Omental fat pad (tissue), 4 donors: ENCODE measurements around the gene NDUFB7. TPM values are rescaled to one million over a fixed set of nuclear protein-coding genes. Genes with fewer than 3 reads are reported as not detected.
"Not testable (repeated sequence)": the region's sequence is repeated elsewhere in the genome, so short reads cannot be mapped to it uniquely, and the experiment has no call there.

Experiments used
- ATAC-seq: fragments of 150-250 bp; one replicate; pipeline ENCODE4 v1.9.1; 2016; ENCODE audit warnings: mild to moderate bottlenecking, moderate library complexity; ENCODE audit not compliant: low FRiP score
- DNase-seq: peaks from one replicate; pipeline ENCODE4 v3.0.0-alpha.2; 2019; ENCODE audit warnings: low spot score
- total RNA-seq, 4 donors: library from RNA; depleted of rRNA; stranded (reverse); fragments of >200 nt; gene quantifications; one replicate each; pipeline ENCODE4 v1.1.0, GENCODE V29; 2016
- TF ChIP-seq, protein P1 (sequence below), 3 donors: fragments of 450-650 bp; IDR thresholded peaks; one replicate each; pipeline ENCODE4 v1.5.1; 2016 to 2017; ENCODE audit warnings: antibody characterized with exemption in 3 of 3, mild to moderate bottlenecking in 3 of 3, moderate library complexity in 2 of 3

Gene NDUFB7
- total RNA-seq, 4 donors from 2014 or later = 194 to 357 (median 322) TPM

DNA sequence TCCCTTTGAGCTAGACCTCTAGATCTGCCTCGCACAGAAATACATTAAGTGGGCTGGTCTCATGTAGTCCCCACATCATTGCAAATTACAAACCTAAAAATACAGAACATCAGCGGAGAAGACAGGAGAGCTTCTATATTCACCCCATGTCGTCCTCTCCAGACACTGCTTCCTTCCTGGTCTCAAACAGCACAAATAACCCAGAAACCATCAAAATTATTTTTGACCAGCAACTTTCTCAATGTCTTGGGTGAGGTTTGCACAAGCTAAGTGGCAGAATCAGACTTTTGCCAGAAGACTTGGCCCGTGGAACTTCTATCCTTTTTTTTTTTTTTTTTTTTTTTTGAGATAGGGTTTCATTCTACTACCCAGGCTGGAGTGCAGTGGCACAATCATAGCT, 39.2 kb upstream of the NDUFB7 start:
- TF ChIP-seq, protein P1, sequence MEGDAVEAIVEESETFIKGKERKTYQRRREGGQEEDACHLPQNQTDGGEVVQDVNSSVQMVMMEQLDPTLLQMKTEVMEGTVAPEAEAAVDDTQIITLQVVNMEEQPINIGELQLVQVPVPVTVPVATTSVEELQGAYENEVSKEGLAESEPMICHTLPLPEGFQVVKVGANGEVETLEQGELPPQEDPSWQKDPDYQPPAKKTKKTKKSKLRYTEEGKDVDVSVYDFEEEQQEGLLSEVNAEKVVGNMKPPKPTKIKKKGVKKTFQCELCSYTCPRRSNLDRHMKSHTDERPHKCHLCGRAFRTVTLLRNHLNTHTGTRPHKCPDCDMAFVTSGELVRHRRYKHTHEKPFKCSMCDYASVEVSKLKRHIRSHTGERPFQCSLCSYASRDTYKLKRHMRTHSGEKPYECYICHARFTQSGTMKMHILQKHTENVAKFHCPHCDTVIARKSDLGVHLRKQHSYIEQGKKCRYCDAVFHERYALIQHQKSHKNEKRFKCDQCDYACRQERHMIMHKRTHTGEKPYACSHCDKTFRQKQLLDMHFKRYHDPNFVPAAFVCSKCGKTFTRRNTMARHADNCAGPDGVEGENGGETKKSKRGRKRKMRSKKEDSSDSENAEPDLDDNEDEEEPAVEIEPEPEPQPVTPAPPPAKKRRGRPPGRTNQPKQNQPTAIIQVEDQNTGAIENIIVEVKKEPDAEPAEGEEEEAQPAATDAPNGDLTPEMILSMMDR (IDR thresholded peaks at IDR 0.05) = no peak
- ATAC-seq = no peak
- no peak for DNase-seq

DNA sequence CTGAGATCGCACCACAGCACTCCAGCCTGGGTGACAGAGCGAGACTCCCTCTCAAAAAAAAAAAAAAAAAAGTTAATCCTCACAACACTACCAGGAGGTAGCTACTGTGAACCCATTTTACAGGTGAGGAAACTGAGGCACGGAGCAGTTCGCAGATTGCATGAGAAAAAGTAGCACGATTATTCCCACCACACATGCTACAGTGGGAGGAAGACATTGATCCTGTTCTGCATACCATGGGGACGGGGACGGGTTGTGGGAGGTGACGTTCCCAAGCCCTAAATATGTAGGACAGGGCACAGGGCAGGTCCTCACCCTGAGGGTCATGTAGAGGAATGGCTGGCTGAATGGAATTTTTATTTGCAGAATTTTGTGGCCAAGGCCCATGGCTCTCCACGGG, 34.8 kb upstream of the NDUFB7 start:
- TF ChIP-seq, protein P1 (IDR thresholded peaks at IDR 0.05) = no peak
- DNase-seq (no peak), ATAC-seq (no peak)

DNA sequence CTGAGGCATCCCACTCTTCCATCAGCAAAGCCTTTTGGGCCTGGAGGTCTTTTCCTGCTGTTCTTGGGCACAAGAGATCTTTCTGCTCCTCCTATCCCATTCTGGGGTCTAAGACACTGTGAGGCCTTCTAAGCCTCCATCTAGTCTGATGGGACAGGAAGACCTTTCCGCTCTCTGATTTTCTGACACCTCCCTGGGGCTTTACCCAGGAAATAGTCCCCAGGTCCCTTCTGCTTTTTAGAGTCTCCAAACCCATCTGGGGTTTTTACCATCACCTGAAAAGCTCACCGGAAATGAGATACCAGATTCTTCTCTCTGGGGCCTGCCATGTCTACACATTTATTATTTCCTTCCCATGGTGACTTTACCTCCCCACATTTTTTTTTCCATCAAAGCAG, 32.1 kb upstream of the NDUFB7 start:
- TF ChIP-seq, protein P1 (IDR thresholded peaks at IDR 0.05) = no peak
- no peak for DNase-seq
- ATAC-seq = no peak

DNA sequence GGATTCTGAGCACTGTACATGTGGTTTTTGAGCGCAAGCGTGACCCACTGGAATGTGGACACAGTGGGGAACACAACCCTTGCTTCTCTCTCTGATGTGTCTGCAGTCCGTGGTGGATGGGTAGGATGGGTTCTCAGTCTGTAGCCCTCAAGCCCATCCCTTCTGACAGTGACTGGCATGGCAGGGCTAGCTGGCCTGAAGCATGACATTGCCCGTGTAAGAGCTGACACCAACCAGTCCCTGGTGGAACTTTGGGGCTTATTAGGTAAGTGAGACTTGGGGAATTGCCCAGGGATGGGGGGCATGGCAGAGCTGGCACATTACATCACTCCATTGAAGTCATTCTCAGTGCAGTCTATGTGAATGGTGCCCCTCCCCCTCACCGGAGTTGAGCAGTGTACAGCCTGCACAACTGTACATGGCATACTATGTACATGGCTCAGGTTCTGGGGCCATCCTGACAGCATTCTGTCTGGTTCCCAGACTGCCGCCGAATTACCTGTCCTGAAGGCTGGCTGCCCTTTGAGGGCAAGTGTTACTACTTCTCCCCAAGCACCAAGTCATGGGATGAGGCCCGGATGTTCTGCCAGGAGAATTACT, 27.8 kb upstream of the NDUFB7 start:
- ATAC-seq = no peak
- no peak for DNase-seq

DNA sequence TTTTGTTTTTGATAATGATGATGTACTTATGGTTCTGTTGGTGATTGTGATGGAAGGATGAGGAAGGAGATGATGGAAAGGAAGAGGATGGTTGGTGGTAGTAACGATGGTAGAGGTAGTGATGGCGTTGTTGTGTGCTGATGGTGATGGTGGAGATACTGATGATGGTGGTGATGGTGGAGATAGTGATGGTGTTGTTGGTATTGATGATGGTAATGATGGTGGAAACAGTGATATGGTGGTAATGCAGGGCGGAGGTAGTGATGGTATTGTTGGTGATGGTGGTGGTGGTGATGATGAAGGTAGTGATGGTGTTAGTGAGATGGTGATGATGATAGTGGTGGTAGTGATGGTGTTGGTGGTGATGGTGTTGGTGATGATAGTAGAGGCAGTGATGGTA, 23.7 kb upstream of the NDUFB7 start:
- DNase-seq (no peak), ATAC-seq (no peak)
- TF ChIP-seq, protein P1 (IDR thresholded peaks at IDR 0.05) = no peak

More for the DNA sequence above, 27.8 kb upstream of the NDUFB7 start:
- TF ChIP-seq, protein P1 (IDR thresholded peaks at IDR 0.05) = no peak

DNA sequence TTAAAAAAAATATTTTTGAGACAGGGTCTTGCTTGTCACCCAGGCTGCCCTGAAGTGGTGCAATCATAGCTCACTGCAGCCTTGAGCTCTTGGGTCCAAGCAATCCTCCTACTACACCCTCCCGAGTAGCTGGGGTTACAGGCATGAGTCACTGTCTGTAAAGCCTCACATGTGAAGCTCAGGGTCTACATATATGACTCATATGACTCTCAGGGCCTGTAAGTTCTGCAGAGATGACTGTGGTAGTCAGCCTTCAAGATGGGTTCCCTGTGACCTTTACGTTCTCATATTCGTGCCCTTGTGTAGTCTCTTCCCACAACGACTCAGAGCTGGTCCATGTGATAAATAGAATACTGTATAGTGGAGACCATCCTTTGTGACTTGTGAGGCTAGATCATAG, 17.6 kb upstream of the NDUFB7 start:
- DNase-seq, ATAC-seq: not testable (repeated sequence)

DNA sequence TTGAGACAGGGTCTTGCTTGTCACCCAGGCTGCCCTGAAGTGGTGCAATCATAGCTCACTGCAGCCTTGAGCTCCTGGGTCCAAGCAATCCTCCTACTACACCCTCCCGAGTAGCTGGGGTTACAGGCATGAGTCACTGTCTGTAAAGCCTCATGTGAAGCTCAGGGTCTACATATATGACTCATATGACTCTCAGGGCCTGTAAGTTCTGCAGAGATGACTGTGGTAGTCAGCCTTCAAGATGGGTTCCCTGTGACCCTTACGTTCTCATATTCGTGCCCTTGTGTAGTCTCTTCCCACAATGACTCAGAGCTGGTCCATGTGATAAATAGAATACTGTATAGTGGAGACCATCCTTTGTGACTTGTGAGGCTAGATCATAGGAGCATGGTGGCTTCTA, 13.3 kb upstream of the NDUFB7 start:
- ATAC-seq, DNase-seq: not testable (repeated sequence)

DNA sequence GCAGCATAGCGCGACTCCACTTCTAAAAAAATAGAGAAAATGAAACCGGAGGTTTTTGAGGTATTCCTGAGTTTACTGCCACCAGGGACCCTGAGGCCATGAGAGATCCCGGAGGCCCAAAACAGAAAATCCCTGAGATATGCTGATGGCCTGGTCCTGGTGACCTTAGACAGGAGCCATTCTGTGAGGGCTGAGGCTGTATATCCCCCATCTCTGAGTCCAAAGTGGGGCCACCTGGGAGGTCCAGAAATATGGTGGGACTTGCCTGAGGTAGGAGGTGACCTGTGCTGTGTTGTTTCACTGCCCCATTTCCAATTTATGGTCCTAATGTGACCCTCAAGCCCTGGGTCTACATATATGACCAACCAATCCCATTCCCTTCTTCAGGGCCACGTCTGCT, 12.5 kb upstream of the NDUFB7 start:
- ATAC-seq, DNase-seq: not testable (repeated sequence)

DNA sequence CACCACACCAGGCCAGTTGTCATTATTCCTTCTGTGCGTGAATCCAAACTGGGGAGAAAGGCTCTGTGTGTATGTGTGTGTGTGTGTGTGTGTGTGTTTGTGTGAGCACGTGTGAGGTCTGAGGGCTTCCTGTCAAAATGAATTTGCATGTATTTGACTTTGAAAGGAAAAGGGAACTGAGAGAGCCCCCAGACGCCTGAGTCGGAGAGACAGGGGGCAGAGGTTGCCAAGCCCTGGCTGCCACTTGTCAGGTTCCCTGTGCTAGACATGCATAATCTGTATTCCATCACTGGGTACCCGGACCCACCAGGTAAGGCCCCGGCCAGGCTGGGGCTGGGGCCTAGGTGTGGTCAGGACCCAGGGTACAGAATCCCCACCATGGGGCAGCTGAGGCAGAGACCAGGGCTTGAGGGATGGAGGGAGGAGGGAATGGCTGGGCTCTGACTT, 11.1 kb upstream of the NDUFB7 start, which contains the start of gene CLEC17A:
Gene CLEC17A (plus strand): TSS at position 191 of the 447 bp plus-strand sequence. CDS start 77 bp downstream, at position 268.
- ATAC-seq (no peak), DNase-seq (no peak)
- TF ChIP-seq, protein P1 (IDR thresholded peaks at IDR 0.05) = no peak
